ENCODE results near the gene CXXC1.
"Not testable (repeated sequence)": the region's sequence is repeated elsewhere in the genome, so short reads cannot be mapped to it uniquely, and the experiment has no call there.

CXXC1 gene

GRCh38 chr18:50274044-50274442 is 13.4 kb downstream of the CXXC1 start:
- no peak for DNase-seq

GRCh38 chr18:50273203-50274043 is 14.1 kb downstream of the CXXC1 start:
- no peak for DNase-seq

- no peak for DNase-seq
Measured at GRCh38 chr18:50272568-50272967, 14.9 kb downstream of the CXXC1 start.

GRCh38 chr18:50268022-50268747 is 19.3 kb downstream of the CXXC1 start:
- DNase-seq: peak; percentile 89 to 90

GRCh38 chr18:50266248-50266704 is 21.2 kb downstream of the CXXC1 start, which contains the start of gene CFAP53:
Gene CFAP53, minus strand, starts transcription at chr18:50266495. Its CDS starts 91 bp downstream, at chr18:50266404.
- peak; percentile 88 to 91 for DNase-seq

- DNase-seq: no peak
Measured at GRCh38 chr18:50262977-50263376, 24.5 kb downstream of the CXXC1 start.

GRCh38 chr18:50250935-50251334 is 36.6 kb downstream of the CXXC1 start:
- DNase-seq: no peak

- no peak for DNase-seq
Measured at GRCh38 chr18:50249576-50249975, 37.9 kb downstream of the CXXC1 start.

- DNase-seq: no peak
Measured at GRCh38 chr18:50247561-50247960, 39.9 kb downstream of the CXXC1 start.

GRCh38 chr18:50241768-50242167 is 45.7 kb downstream of the CXXC1 start:
- not testable (repeated sequence) for DNase-seq

- DNase-seq: peak in 1 of 2 experiments; percentile 28
Measured at GRCh38 chr18:50240080-50240563, 47.4 kb downstream of the CXXC1 start.

- DNase-seq: no peak
Measured at GRCh38 chr18:50232419-50232818, 55.1 kb downstream of the CXXC1 start.
